AG10803 (cell line): Measurements from ENCODE around the gene VEPH1.
A peak's percentile ranks its signal among the peaks of the same experiment; 100 is the strongest.

ENCODE experiments used
- DNase-seq: peaks from one replicate; pipeline ENCODE4 v3.0.0; 2010; ENCODE audit warnings: low read depth
- H3K4me3 ChIP-seq: 2 replicates; pipeline ENCODE4 v1.5.1; 2011; ENCODE audit warnings: mild to moderate bottlenecking, low read length, control low read depth
- TF ChIP-seq, protein P1 (sequence below): conservative IDR thresholded peaks from 2 replicates; pipeline ENCODE4 v1.5.1; 2011; ENCODE audit warnings: mild to moderate bottlenecking, low read length, control low read depth, inconsistent platforms

VEPH1 gene

GRCh38 chr3:157513585-157513984 lies 10.4 kb upstream of the VEPH1 start:
- no peak for DNase-seq
- no peak overlapping the region for H3K4me3 ChIP-seq
- TF ChIP-seq, protein P1, sequence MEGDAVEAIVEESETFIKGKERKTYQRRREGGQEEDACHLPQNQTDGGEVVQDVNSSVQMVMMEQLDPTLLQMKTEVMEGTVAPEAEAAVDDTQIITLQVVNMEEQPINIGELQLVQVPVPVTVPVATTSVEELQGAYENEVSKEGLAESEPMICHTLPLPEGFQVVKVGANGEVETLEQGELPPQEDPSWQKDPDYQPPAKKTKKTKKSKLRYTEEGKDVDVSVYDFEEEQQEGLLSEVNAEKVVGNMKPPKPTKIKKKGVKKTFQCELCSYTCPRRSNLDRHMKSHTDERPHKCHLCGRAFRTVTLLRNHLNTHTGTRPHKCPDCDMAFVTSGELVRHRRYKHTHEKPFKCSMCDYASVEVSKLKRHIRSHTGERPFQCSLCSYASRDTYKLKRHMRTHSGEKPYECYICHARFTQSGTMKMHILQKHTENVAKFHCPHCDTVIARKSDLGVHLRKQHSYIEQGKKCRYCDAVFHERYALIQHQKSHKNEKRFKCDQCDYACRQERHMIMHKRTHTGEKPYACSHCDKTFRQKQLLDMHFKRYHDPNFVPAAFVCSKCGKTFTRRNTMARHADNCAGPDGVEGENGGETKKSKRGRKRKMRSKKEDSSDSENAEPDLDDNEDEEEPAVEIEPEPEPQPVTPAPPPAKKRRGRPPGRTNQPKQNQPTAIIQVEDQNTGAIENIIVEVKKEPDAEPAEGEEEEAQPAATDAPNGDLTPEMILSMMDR, result no peak

- H3K4me3 ChIP-seq, result no peak overlapping the region
- TF ChIP-seq, protein P1, result no peak
- no peak for DNase-seq
Measured at GRCh38 chr3:157512534-157512933, 9.3 kb upstream of the VEPH1 start.

DNA sequence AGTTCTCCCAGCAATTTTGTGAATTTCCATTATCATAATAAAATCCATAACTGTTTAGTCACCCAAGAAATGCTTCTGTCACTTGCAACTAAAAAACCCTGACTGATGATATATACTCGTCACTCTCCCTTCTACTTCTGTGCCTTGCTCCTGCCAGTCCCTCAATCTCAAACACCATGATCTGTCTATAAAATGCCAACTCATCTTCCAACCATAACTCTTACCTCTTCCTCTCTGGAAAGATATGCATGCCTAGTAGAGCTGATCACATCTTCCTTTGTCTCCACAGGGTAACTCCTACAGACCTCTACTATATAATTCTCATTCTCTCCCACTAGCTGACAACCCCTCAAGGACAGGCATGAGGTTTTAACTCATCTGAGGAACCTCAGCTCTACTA lies 5.2 kb upstream of the VEPH1 start:
- DNase-seq, result no peak
- no peak overlapping the region for H3K4me3 ChIP-seq
- TF ChIP-seq, protein P1, result no peak

- TF ChIP-seq, protein P1, result no peak
- no peak for DNase-seq
- no peak overlapping the region for H3K4me3 ChIP-seq
Measured at GRCh38 chr3:157501863-157502262, 1.4 kb downstream of the VEPH1 start.

- TF ChIP-seq, protein P1, result no peak
- no peak for DNase-seq
- H3K4me3 ChIP-seq, result peak overlapping the region; percentile 52
Measured at GRCh38 chr3:157500232-157500631, 3.0 kb downstream of the VEPH1 start.

DNA sequence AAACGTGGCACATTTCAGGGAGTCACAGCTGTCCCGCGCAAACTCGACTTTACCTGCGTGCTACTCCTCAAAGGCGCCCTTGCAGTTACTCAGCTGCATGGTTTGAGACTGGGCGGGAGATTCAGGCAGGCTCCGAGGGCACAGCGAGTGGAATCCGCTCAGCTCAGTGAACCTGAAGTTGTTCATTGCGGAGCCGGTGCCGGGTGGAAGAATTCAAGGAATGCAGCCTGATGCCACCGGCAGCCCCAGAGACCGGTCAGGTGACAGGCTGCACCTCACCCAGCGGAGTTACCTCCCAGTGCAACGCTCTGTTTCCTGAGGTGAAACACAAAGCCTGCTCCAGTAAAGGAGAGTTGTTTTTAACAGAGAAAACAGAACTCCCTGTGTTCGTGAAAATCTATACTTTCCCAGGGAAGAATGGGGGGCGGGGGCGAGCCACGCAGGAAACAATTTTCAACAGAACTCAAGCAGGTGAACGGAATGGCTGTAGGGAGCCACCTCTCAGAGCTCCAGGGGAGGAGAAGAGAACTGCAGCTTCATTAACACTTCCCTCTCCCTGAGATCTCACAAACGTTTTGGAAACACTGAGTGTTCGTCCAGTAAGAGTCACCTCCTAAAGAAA lies 3.8 kb downstream of the VEPH1 start:
- TF ChIP-seq, protein P1, result 0 out of 2 replicates have a peak, but pooled peaks have one; percentile 3
- no peak for DNase-seq
- peak overlapping the region; percentile 52 for H3K4me3 ChIP-seq

- TF ChIP-seq, protein P1, result 0 out of 2 replicates have a peak, but pooled peaks have one; percentile 1
- H3K4me3 ChIP-seq, result no peak overlapping the region
- DNase-seq, result peak; percentile 43
Measured at GRCh38 chr3:157498371-157498770, 4.8 kb downstream of the VEPH1 start.
